ENCODE results near the gene ALS2.
"Not testable (repeated sequence)": the region's sequence is repeated elsewhere in the genome, so short reads cannot be mapped to it uniquely, and the experiment has no call there.

Gene ALS2

DNA sequence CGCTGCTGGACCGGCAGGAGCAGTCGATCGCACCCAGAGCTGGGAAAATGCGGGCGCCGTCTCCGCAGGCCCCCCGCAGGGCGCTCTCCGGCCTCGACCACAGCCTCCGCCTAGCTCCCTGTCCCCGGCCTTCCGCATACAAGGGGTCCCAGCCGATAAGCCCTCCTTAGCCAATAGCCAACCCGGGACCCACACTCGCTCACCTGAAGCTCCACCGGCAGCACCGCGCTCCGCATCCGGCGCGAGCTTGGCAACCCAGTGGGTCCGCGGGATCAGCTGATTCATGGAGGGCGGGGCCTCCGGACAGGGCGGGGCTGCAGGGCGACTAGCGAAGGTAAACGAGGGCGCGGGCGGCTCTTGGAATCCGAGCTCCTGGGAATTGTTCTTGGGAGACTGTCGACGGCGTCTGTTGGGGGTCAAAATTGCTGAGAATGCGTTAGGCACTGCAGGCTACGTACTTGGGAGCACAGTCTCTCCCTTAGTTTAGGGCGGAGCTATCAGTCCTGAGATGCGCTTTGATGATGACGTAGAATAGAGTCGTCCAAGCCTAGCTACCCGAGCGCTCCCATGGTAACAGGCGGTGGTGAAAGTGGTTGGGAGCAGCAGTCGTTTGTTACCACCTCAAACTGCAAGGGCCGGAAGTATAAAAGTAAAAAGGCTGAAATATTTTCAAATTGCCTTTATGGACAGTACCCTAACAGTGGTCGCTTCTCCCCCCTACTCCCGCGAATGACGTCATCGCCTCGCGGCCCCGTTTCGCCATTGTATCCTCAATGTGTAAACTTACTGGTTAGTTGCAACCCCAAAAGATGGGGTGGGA is at the start of gene ALS2:
Gene ALS2, minus strand, starts transcription at position 260 of the 820 bp plus-strand sequence. CDS start 12,048 bp downstream, outside the sequence.
- peak; percentile 100 for DNase-seq

DNA sequence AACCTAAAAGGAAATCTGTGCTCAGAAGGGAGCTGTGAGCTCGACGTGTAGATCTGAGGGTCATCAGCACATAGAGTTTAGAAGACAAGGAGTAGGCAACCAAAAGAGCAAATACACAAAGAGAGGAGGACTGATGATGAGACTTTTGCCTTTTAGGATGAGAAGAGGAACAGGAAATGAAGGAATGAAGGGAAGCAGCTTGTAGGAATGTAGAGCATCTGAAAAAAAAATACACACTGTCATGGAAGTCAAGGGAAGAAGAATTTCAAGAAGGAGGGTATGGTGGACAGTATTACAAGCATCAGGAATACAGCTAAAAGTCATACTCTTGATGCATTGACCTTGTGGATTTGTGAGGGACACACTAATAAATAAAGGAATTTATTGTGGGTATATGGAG is 47.5 kb upstream of the ALS2 start:
- no peak for DNase-seq

DNA sequence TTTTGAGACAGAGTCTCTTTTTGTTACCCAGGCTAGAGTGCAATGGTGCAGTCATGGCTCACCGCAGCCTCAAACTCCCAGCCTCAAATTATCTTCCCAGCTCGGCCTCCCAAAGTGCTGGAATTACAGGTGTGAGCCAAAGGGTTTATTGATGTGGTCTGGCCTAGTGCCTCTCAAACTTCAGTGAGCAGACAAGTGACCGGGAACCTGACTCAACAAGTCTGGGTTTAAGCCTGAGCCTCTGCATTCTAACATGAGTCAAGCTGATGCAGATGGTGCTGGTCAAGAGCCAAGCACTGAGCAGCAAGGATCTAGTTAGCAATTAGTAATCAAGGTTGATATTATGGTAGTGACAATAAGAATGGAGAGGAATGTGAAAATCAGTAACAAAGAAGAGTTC is 46.9 kb upstream of the ALS2 start:
- DNase-seq: no peak

DNA sequence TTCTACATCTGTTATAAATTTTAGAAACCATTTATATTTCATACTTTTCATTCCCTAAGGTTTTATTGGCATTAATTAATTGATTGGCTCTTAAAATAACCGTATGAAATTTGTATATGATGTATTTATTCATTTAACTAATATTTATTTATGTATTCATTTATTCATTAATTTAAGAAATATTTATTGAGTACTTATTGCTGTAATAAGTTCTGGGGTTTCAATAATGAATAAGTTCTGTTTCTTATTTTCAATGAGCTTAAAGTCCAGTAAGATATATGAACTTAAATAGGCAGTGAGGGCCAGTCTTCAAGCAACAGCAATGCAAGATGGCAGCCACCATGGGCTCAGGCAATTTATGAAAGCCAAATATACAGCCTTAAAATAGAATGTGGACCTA is 43.5 kb upstream of the ALS2 start:
- DNase-seq: no peak

DNA sequence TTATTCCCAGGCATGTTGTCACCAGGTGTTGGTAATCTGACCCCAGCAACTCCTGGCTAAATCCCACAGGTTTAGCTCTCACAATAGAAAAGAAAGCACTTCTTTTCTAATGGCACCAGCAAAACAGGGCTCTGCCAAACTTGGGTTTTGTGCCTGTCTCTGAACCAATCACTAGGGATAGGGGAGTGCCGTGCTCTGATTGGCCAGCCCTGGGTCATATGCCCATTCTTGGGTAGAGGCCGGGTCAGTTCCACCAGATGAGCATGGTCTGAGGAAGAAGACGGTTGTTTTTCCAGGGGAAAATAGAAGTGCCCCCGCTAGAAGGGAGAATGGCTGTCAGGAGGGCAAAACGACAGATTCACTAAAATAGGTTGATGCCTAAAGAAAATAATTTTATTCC is 40.3 kb upstream of the ALS2 start:
- DNase-seq: no peak

DNA sequence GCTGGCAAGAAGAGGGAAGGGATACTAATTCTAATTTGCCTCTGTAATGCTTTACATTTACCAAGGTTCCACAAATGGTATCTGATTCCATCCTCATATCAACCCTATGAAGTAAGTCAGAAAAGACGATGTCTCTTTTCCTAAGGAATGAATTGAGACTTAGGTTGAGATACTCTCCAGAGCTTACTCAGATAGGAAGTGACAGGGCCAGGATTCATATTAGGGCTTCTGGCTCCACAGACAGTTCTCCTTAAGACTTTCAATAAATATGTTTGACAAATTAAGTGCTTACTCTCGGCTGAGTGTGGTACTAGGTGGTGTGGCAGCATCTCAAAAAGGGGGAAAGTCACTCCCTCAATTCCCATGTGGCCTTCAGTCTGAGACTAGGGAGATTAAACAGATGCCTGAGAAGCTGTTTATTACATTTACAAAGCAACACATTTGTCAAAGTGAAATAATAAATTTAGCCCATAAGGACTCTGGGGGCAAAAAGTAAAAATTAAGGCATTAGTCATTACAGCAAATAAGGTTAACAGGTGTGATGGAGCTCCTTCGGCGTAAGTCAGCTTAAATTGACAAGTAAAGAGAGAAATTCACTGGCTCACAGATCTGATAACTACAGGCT is 39.8 kb upstream of the ALS2 start:
- DNase-seq: no peak

DNA sequence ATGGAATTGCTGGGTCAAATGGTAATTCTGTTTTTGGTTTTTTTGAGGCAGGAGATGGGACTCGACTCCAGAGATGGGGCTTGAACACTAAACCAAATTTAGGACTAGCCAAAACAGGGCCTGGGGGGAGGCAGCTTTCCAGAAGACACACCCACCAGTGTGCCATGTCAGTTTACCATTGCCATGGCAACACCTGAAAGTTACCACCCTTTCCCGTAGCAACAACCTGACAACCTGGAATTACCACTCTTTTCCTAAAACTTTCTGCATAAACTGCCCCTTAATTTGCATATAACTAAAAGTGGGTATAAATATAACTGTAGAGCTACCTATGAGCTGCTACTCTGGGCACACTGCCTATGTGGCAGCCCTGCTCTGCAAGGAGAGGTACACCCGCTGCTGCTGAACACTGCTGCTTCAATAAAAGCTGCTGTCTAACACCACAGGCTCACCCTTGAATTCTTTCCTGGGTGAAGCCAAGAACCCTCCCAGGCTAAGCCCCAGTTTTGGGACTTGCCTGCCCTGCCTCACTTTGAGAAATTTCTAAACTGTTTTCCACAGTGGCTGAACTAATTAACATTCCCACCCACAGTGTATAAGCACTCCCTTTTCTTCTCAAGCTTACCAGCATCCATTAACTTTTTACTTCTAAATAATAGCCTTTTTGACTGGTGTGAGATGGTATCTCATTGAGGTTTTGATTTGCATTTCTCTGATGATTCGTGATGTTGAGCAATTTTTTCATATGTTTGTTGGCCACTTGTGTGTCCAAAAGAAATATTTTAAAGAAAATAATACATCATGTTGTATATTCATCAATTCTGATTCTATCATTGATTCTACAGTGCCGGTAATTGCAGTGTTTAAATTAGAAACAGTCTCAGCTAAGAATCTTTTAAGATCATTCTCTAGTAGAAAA is 36.2 kb upstream of the ALS2 start:
- no peak for DNase-seq

DNA sequence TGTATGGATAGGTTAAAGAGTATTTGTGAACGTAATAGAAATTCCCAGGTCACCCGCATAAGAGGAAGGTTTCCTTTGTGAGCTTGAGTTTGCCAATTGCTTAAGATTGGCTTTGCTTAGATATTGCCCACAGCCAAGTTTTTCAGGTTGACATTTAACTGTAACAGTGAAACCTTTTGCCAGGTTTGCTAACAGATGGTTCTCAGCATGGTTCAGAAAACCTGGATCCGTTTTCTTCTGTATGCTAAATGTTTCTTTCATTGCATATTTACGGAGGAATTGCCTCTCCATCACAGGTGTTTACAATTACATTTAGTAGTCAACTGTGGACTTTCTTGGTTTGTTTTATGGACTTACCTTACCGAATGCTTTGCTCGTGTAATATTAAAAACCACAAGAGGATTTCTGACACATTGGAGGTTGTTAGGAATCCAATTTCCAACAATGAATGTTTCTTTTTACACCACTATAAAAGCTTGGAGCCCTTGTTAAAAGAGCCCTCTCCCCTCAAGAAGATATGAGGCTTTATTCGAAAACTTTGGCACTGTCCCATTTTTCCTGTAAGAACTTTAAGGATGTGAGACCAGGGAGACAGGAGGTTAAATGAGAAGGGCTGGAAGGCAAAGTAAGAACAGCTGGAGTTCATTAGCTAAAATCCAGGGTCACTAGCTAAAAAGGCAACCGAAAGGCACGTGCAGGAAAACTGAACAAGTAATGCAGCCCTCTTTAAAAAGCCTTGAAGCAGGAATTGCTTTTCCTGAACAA is 33.4 kb upstream of the ALS2 start:
- DNase-seq: no peak

DNA sequence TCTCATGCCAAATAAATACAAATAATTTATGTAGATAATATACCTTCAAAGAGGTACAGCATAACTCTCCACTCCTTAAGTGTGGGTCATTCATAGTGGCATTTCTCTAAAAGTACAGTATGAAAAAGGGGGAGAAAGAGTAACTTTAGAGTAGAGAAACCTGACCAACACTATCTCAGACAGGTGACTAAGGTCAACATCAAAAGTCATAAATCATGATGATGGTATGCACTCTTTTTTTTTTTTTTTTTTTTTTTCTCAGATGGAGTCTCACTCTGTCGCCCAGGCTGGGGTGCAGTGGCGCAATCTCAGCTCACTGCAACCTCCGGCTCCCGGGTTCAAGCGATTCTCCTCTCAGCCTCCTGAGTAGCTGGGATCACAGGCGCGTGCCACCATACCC is 29.9 kb upstream of the ALS2 start:
- not testable (repeated sequence) for DNase-seq

DNA sequence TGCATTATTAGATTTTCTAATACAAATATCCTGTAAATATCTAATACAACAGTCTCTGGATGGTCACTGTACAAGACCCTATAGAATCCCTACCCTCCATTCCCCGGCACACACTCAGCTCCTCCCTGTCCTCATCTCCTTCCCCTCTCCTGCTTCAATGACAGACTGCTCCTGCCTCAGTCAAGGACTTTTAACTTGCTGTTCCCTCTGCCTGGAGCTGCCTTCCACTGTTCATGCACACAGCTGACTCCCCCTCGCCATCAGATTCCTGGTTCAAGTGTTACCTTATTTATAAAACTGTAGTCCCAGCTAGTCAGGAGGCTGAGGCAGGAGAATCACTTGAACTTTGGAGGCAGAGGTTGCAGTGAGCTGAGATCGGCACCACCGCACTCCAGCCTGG is 28.9 kb upstream of the ALS2 start:
- no peak for DNase-seq

DNA sequence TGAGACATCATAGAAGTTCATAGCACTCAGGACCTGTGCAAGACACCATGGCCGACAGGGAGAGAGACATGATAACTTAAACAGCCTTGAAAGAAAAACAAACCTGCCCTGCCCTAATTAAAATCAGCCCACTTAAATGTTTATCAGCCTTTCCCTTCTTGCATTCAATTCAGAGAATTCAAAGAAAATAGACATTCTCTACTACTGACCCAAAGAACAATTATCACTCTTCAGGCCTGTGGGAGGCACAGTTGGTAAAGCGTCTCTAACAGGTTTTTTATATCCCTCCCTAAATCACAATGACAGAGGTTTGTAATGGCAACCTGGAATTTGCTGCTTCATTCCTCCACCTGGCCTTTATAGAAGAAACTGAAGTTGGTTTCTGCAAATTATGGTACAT is 27.3 kb upstream of the ALS2 start:
- no peak for DNase-seq

DNA sequence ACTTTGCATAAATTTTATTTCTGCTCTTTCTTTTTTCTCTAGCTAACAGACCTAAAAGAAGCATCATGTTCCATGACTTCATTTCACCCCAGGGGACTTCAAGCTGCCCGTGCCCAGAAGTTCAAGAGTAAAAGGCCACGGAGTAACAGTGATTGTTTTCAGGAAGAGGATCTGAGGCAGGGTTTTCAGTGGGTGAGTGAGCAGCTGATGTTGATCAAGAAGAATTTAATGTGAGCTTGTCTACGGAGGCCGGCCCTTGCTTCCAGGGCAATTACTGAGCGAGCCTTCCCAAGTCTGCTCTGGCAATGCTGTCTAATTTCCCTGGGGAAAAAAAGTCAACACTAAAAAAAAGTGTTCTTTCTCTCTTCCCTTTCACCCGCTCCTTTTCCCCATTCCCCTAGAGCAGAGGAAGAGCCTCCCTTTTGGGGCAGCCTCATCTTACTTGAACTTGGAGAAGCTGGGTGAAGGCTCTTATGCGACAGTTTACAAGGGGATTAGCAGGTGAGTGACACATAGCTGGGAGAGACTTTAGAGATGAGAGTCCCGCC is 26.8 kb upstream of the ALS2 start:
- peak; percentile 74 for DNase-seq

DNA sequence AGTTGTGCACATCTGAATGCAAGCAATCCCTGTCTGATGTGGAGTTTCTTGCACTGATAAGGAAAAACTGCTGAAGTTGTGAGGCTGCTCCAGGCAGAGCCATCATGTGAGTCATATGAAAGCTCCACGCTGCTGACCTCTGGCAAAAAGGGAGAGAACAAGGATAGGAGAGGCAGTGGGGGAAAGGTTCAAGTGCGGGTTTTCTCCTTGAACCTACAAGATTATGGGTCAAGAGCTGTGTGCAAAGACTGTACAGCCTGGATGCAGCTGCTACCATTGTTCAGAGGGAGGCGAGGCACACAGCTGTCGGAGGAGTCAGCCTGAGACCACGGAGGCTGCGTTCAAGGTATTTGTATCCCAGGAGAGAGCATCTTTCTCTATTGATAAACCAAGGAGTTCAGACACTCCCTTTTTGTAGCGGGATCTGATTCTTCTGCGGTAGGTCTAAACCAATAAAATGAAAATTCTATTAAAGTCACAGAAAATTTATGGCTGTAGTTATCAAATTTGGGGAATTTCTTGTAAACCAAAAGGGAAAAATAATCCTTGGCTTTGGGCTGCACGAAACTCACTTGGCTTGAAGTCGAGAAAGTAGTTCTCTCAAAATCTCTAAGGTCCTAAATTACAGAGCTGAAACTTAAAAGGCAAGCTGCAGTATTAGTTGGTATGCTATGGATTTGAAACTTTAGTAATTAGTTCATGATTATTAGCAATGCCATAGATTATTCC is 25.9 kb upstream of the ALS2 start, which contains the start of gene CDK15:
Gene CDK15, plus strand, starts transcription at position 96 of the 729 bp plus-strand sequence. Its CDS starts 128 bp downstream, at position 224.
- peak; percentile 76 for DNase-seq

DNA sequence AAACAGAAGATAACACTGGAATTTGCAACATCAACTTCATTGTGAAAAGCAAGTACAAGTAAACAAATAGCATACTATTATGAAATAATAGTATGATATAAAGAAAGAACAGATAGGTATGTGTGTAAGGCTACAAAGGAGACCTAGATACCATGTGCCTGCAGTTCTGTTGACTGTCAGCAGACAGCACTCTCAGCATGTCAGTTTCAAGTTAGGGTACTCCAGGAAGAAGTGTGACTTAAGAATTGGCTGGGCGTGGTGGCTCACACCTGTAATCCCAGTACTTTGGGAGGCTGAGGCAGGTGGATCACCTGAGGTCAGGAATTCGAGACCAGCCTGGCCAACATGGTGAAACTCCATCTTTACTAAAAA is 18.2 kb upstream of the ALS2 start:
- not testable (repeated sequence) for DNase-seq

DNA sequence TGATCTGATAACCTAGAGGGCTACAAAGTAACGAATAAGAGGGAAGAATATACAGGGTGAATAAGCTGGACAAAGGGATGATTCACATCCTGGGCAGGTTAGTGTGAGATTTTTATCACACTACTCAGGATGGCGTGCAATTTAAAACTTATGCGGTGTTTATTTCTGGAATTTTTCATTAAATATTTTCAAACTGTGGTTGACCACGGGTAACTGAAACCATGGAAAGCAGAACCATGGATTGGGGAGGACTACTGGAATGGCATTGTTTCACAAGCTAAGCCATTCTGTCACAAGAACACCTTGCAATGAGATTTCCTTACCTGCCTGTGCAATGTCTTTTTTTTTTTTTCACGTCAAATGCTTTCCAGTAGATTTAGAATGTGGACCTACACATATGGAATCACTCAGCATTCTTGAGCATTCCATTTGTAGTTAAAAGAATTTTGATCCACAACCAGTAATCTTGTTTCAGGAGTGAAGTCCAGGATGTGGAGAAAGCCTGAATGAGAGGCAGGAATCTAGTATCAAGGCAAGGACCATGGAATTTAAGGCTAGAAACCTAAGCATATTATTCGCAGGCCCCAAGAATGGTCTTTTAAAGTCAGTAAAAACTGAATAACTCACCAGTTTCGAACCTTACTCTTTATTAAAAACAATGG is 17.6 kb upstream of the ALS2 start:
- no peak for DNase-seq

DNA sequence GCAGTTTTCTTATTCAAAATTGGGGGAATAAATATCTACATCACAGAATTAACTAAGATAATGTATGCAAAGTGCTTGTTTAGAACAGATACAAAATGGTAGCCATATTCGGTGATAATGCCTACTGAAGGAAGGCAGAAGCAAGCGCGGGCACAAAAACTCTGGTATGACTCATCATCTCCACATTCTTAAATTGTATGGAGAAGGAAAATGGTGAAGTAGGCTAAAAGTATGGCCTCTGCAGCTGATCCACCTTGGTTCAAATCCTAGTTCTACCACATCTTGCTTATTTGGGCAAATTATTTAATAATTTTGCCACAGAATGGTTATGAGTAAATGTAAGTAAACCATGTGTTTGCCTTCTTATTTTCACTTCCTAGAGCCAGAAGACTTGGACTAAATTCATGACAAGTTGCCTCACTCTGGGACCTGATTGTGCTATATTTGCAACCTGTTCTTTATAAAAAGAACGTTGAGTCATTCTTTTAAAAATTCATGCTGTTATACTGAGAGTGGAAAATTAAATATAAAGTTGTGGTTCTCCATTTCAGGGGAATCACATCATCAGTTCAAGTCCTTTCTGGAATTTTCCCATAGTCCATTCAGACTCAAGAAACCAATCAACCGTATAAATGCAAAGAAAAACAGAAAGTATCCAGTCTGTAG is 16.6 kb upstream of the ALS2 start:
- no peak for DNase-seq

DNA sequence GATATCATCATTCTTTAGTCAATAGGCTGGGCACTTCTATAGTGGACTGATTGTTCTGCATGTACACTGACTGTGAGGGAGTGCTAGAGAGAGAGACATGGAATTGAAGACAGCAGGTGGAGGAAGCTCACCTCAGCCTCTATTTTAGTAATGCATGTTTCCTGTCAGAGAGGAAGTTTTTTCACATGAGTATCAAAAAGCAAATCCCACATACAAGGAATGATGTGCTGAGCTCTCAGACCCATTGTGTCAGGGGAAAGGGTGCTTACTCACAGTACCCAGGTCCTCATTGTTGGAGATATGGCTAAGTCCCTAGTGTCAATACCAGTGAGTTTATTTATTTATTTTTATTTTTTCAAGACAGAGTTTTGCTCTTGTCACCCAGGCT is 15.7 kb upstream of the ALS2 start:
- no peak for DNase-seq

DNA sequence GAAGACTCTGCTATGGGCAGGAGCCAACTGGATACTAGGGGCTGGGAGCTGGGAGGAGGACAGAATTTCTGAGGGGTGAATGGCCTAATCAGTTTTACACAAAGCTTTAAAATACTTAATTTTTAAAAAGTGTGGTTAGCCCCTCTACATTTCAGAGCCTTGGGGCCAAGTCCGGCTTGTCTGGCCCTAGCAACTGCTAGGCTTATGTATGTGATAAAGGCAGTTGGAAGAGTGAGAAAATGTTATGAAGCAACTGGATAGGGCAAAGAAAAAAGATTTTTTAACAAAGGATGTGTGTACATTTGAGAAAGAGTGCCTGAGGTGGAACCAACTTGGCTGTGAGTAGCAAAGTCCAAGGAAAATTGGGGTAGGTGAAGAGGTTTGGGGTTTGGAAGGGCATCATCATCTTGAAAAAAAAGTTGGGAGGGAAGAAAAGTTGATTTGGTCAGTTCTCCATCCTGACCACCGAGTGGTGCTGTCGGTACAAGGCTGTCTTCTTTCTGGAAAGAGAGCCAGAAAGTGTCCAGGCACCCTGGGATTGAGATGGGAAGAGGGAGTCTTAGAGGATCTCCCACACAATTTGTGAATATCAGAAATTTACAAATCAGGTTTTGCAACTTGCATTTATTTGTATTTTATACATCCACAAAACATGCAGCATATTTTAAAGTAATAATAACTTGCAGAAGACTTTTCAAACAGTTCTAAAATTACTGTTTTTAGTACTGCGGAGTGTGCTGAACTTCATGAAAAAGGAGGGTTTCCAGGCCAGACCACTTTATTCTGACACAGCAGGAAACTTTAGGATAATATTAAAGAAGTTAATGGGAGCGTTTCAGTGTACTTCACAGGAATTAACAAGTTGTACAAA is 15.1 kb upstream of the ALS2 start:
- peak; percentile 63 for DNase-seq

DNA sequence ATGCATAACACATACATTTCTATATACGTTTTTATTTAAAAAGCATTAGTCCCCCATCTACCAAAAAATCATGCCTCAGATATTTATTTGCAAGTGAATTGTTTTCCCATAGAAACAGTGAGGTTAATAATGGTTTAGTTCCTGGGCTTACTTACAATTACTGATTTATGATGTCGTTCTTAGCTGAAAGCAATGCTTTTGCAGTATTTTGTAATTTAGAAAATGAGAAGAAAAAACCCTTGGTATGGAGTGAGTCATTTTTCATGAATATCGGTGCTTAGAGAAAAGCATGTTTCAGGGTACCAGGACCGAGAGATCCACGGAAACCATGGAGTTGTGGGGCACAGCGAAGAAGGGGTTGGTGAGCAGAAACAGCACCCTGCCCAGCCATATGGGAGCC is 13.6 kb upstream of the ALS2 start:
- DNase-seq: no peak
